GM18519 (cell line): ENCODE results near the gene GON4L.
A peak's percentile ranks its signal among the peaks of the same experiment; 100 is the strongest.
"Not testable (repeated sequence)": the region's sequence is repeated elsewhere in the genome, so short reads cannot be mapped to it uniquely, and the experiment has no call there.

ENCODE experiments used
- ATAC-seq: cut with Tn5 transposase; IDR thresholded peaks from one replicate; pipeline ENCODE4 v1.9.1; 2021; ENCODE audit warnings: mild to moderate bottlenecking, moderate library complexity; ENCODE audit not compliant: unreplicated experiment, low FRiP score

The GON4L gene

GRCh38 chr1:155759966-155760630 is 96.9 kb downstream of the GON4L start:
- no peak for ATAC-seq

- ATAC-seq, result not testable (repeated sequence)
Measured at GRCh38 chr1:155759017-155759416, 98.0 kb downstream of the GON4L start.

DNA sequence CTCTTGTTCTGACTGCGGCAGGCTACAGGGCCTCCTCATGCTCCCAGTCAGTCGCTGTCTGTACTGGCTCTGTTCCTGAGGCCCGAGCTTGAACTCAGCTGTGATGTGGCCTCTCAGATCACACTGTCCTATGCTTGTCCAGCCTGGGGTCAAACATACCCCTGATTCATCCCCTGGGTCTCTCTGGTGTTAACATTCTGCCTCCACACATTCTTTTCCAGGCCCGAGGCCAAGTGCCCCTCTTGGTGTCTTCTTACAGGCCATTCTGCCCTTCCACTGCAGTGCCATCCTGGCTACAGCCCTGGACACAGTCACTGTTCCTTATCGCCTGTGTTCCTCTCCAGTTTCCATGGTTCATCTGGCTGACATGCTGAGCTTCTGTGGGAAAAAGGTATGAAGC is 108.9 kb downstream of the GON4L start:
- ATAC-seq, result not testable (repeated sequence)

DNA sequence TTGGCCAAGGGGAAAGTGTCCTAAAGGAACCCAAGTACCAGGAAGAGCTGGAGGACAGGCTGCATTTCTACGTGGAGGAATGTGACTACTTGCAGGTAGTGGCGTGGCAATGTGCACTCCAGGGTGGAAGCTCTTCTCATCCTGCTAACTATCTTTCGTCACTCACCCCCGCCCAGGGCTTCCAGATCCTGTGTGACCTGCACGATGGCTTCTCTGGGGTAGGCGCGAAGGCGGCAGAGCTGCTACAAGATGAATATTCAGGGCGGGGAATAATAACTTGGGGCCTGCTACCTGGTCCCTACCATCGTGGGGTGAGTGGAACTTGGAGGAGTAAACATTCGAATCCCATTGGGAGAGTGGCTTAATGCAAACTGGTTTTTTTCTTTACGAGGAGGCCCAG is 109.4 kb downstream of the GON4L start:
- ATAC-seq, result not testable (repeated sequence)

DNA sequence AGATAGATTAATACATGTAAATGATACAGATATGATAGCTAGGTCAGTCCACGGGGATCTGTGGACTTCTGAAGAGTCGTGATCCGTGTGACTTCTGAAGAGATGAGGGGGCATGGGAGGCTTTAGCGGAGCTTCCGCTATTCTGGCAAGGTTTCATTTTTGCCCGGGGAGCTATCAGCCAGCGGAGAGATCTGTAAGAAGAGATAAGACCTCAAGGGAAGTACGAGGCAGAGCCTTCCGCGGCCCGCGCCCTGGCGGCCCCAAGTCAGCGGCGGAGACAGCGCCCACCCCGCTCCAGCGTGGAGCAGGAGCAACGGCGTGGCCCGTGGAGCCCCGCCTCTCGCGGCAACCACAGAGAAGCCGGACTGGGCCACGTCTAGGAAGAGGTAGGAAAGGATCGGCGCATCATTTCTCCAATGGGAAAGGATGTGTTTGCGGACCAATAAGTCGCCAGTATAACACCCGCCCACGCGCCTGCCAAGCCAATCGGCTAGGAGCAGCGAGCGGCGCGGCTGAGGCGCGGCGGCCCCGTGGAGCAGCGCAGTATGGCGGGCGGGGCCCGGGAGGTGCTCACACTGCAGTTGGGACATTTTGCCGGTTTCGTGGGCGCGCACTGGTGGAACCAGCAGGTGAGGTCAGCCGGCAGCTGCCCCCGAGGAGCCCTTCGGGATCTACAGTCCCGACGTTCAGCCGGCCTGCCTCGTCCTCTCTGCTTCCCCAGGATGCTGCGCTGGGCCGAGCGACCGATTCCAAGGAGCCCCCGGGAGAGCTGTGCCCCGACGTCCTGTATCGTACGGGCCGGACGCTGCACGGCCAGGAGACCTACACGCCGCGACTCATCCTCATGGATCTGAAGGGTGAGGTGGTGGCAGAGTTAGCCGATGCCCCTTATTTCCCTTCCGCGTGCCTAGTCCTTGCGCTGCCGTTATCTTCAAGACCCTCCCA is 111.5 kb downstream of the GON4L start:
- peak; percentile 76 for ATAC-seq

DNA sequence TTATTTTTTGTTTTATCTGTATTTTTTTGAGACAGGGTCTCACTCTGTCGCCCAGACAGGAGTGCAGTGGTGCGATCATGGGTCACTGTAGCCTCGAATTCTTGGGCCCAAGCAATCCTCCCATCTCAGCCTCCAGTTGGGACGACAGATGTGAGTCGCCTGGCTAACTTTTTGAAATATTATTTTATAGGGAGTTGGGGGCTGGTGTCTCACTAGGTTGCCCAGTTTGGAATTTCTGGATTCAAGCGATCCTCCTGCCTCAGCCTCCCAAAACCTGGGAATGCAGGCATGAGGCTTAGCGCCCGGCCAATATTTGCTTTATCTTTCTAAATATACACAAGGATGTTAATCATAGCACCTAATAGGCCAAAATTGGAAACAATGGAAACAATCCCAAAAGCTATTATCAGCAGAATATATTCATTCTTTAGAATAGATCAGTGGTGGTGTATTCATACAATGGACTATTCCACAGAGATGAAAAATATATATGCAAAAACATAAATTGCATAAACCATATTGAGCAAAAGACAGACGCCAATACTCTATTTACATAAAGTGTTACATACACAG is 112.2 kb downstream of the GON4L start:
- no peak for ATAC-seq

DNA sequence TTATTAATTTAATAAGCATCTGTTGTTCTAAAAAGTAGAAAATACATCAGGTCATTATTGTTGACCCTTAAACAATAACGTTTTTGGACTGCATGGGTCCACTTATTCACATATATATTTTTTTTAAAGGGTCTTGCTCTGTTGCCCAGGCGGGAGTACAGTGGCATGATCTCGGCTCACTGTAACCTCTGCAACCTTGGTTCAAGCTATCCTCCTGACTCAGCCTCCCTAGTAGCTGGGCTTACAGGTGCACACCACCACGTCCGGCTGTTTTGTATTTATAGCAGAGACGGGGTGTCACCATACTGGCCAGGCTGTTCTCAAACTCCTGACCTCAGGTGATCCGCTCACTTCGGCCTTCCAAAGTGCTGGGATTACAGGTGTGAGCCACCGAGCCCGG is 115.1 kb downstream of the GON4L start:
- ATAC-seq, result no peak

DNA sequence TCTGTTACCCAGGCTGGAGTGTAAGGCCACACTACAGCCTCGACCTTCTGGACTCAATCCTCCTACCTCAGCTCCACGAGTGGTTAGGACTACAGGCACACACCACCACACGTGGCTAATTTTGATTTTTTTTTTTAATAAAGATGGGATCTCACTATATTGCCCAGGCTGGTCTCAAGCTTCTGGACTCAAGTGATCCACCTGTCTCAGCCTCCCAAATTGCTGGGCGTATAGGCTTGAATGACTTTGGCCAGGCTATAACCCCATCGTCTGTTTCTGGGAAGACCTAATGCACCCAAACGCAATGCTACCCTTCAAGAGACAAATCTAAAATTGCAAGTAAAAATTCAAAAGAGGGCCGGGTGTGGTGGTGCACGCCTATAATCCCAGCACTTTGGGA is 116.0 kb downstream of the GON4L start:
- ATAC-seq, result no peak

- no peak for ATAC-seq
Measured at GRCh38 chr1:155729031-155729898, 127.7 kb downstream of the GON4L start.

DNA sequence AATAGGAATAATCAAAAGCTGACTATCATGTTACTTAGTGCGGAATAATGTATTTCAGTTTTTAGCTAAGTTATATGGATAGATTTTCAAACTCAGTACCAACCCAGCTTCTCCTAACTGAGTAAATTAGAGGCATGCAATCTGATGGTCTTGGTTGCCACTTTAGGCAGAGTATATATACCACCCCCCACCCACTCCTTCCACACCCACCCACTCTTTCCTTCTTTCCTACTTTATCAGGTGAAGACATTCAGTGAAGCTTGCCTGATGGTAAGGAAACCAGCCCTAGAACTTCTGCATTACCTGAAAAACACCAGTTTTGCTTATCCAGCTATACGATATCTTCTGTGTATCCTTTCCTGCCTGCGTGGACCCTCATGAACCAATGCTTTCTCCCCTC is 131.9 kb downstream of the GON4L start:
- ATAC-seq, result no peak

DNA sequence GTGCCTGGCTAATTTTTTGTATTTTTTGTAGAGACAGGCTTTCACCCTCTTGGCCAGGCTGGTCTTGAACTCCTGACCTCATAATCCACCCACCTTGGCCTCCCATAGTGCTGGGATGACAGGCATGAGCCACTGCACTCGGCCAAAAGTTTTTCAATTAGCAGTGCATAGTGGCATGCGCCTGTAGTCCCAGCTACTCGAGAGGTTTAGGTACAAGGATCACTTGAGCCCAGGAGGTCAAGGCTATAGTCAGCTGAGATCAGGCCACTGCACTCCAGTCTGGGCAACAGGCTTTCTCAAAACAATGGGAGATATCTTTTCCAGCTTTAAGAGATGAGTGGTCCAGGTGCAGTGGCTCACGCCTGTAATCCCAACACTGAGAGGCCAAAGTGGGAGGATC is 137.3 kb downstream of the GON4L start:
- ATAC-seq, result no peak

DNA sequence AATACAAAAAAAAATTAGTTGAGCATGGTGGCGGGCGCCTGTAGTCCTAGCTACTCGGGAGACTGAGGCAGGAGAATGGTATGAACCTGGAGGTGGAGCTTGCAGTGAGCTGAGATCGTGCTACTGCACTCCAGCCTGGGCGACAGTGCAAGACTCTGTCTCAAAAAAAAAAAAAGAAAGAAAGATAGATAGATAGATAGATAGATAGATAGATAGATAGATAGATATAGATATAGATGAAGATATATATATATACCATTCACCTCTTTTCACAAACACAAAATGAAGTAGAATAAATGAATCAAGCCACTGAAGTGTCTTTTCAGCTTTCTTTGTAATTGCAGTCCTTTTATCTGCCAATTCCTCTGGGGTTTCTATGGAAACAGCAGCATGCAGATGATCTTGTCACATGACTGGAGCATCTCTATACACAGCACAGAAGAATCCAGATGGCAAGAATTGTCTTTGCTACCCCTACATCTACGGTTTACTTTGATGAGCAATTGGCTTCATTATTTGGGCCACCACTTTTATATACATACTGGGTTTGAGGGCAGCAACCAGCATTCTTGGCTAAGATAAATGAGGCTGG is 138.4 kb downstream of the GON4L start:
- not testable (repeated sequence) for ATAC-seq

DNA sequence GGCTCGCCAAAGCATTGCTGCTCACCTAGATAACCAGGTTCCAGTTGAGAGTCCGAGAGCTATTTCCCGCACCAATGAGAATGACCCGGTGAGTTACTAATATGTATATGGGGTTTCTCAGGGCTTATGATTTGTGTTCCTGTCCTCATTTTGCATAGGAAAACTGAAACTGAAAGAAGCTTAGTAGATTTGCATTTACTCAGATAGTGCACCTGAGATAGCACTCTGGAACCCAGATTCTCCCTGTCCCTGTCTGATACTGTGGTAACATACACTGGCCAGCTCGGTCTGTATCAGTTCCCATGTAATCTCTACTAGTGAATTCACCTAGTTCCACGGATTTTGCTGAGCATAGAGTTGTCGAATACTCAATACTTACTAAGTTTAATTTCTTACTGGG is 140.0 kb downstream of the GON4L start:
- ATAC-seq, result no peak

- ATAC-seq, result no peak
Measured at GRCh38 chr1:155715777-155716176, 141.2 kb downstream of the GON4L start.

DNA sequence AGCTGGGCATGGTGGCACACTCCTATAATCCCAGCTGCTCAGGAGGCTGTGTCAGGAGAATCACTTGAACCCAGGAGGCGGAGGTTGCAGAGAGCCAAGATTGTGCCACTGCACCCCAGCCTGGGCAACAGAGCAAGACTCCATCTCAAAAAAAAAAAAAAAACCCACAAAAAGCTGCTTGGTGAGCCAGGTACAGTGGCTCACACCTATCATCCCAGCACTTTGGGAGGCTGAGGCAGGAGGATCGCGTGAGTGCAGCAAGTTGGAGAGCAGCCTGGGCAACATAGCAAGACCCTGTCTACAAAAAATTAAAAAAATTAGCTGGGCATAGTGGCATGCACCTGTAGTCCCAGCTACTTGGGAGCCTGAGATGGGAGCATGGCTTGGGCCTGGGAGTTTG is 142.0 kb downstream of the GON4L start:
- ATAC-seq, result not testable (repeated sequence)

DNA sequence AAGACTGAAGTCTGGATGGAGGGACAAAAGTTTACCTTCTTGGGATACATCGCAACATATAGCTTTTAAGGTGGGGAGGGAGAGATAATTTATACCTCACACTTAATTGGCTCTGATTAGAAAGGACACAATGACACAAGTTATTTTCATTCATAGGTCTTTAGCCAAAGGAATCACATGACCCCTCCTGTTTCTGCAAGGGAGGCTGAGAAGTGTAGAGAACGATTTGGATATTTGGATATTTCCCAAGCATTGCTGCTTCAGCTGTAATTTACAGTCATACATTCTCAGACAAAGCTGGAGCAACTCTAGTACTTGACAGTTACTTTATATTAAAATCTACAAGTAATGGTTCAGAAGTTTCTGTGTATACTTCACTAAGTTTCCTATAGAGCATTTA is 143.9 kb downstream of the GON4L start:
- ATAC-seq, result no peak

DNA sequence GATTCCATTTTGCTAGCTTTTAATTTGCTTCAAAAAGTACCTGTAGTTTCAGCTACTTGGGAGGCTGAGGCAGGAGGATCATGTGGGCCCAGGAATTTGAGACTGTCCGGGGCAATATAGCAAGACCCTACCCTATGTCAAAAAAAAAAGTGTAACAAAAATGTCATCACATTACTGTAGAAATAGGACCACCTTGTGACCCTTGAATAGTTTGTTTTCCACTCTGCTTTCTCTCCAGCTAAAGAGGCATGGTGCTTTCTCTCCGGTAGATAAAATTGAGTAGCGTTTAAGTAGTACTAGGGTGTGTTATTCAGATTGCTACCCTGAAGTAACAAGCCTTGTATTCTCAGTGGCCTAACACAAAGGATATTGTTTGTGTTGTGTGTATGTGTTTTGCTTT is 144.4 kb downstream of the GON4L start:
- not testable (repeated sequence) for ATAC-seq

- ATAC-seq, result not testable (repeated sequence)
Measured at GRCh38 chr1:155711457-155711856, 145.6 kb downstream of the GON4L start.

- no peak for ATAC-seq
Measured at GRCh38 chr1:155709391-155709790, 147.6 kb downstream of the GON4L start.

GRCh38 chr1:155706139-155706538 is 150.9 kb downstream of the GON4L start:
- no peak for ATAC-seq
